Measurements from ENCODE around the gene JAKMIP2.

JAKMIP2 gene

DNA sequence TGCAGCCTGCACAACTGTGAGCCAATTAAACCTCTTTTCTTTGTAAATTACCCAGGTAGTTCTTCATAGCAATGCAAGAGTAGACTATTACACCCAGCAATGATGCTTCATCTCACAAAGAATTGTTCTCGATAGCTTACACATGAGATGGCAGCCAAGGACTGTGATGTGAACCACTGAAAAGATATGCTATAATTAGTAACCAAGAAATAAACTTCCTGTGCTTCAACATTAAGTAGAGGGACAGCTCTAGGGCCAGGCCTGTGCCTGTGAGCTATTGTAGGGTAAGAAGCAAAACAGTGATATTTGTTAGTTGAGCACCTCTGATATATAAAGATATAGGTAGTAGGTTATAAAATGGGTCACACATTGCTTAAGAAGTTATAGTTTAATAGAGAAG lies 230.9 kb downstream of the JAKMIP2 start:
- DNase-seq: no peak

DNA sequence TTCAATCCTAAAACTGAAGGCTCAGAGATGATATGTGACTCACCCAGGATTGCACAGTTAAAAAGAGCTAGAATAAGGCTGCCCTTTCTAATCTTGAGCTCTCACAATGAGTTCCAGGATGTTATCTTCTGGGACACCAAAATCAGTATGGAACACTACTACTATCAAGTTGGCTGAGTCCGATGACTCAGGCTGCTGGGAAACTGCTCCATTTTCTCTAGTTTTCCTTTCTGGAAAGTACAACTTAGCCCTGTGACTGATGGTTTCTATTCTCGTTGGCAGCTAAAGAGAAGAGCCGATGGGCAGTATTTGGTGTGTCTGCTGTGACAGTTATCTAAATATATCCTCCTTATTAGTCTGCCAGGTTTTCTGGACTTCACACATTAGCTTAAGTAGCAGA lies 234.8 kb downstream of the JAKMIP2 start:
- DNase-seq: no peak

DNA sequence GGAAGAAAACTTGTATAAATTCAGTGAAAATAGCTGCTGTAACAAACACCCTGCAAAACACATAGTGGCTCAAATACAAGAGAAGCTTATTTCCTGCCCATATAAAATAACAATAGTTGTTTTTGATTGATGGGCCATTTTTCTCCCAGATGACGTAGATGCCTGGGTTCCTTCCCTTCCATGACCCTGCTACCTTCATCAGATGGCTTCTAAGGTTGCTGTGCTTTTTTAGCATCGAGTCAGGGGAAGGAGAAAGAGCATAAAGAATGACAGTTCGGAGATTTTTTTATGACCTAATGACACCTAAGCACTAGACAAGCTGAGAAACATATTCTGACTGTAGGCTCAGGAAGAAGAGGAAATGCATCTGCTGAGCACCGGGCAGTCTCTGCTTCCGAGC lies 238.0 kb downstream of the JAKMIP2 start:
- DNase-seq: no peak

DNA sequence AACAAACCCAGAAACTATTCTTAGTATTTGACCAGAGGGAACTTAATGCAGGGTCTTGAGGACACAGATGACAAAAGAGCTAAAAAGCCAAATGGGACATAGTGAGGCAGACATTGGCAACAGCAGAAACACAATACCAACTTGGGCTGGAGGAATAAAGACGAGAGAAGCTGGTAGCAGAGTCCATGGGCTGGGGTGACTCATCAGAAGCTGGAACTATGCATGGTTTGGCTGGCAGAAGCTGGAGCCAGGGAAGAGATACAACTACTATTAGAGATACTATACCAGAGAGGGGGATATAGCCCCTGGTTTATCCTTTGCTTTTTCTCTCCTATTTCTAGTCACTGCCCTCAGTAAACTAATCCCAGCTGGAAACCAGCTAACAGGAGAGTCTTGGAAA lies 243.5 kb downstream of the JAKMIP2 start:
- DNase-seq: no peak

DNA sequence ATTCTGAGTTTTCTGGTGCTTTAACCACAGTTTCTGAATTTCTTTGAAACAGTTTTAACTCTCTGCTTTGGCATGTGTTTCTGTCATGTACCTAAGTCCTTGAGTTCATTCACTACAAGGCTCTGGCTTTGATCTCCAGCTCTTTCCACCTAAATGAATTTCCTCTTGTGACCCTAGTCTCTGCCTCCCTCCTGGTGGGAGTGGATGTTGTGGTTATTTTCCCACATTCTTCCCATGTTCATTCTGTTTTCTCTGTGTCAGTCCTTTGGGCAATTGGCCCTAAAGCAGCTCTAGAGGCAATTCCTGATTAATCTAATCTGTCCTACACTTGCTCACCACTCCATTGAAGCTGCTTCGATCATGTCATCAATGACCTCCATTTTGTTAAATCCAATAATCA lies 244.3 kb downstream of the JAKMIP2 start:
- no peak for DNase-seq
